BJ (cell line): Measurements from ENCODE around the gene ENG. TPM values are rescaled to one million over a fixed set of nuclear protein-coding genes. Genes with fewer than 3 reads are reported as not detected.

Experiments
- CTCF ChIA-PET: fragments of 350-600 bp; formaldehyde crosslinking; extraction: SDS; loops from one replicate; lab custom pipeline; 2021; ENCODE audit warnings: antibody characterized with exemption, inconsistent platforms; lab: Yijun Ruan, JAX
- POLR2A ChIA-PET: fragments of 300-600 bp; sonication (Branson Sonifier 250); formaldehyde crosslinking; extraction: SDS; loops from one replicate; lab custom pipeline; 2021; ENCODE audit warnings: antibody characterized with exemption; lab: Charles Lee
- DNase-seq: peaks from one replicate; pipeline ENCODE4 v3.0.0-alpha.2; 2011; ENCODE audit warnings: low read depth
- H3K27me3 ChIP-seq: 2 replicates; pipeline ENCODE4 v1.6.0; 2011; ENCODE audit warnings: low read length; ENCODE audit not compliant: control insufficient read depth, insufficient read depth
- H3K36me3 ChIP-seq: 2 replicates; pipeline ENCODE4 v1.5.1; 2011; ENCODE audit warnings: low read length; ENCODE audit not compliant: control insufficient read depth, insufficient read depth
- H3K4me3 ChIP-seq: 2 replicates; pipeline ENCODE4 v1.5.1; 2011; ENCODE audit warnings: low read depth, mild to moderate bottlenecking, control low read depth, low read length
- polyA plus RNA-seq: library from polyadenylated mRNA; depleted of rRNA; stranded (reverse); fragments of >200 nt; gene quantifications from 2 replicates; pipeline ENCODE4 v1.2.3, GENCODE V29; 2011
- TF ChIP-seq, protein P1 (sequence below): IDR thresholded peaks from 2 replicates; pipeline ENCODE4 v1.5.1; 2011; ENCODE audit warnings: low read depth, mild to moderate bottlenecking, control low read depth, inconsistent platforms, low read length, moderate library complexity; ENCODE audit not compliant: insufficient read depth

The ENG gene
- polyA plus RNA-seq, 1 experiment = 44.6 TPM

DNA sequence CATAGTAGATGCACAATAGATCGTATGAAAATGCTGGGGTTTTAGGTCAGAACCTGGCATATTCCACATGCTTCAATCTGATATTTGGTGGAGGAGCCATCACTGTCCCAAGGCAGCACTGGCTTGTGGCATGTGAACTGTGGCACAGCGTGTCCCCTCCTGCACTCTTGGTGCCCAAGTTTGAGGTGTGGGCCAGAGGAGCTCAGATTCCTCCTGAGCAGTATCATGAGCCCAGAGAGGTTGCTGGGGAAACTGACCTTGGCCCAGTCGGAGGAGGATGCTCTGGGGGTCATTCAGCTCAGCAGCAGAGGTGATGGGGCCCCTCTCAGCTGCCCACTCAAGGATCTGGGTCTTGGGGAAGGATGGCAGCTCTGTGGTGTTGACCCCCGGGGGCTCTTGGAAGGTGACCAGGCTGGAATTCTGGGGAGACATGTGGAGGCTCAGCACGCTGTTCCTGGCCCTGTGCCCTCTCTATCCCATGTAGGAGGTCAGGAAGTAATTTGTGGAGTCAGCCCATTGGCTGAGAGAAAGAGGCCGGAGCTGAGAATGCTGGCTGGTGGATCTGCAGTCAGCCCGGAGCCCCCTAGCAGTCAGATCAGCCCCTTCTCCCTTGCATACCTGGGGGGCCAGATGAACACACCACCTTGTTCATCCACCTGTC, 28.1 kb downstream of the ENG start:
- CTCF ChIA-PET = interaction anchor here (0.8 to 1.0 kb wide), 2 partner anchors 41 to 44 kb away, joined by 3 read pairs; partner anchors contain the start of gene CDK9
- Histone ChIP-seq H3K36me3 (peaks cover 19% of the 10 kb centered on the region), H3K27me3 (no peaks in the 10 kb centered on the region), H3K4me3 (no peak overlapping the region)
- DNase-seq = no peak
- POLR2A ChIA-PET = no interaction called here
- TF ChIP-seq, protein P1, sequence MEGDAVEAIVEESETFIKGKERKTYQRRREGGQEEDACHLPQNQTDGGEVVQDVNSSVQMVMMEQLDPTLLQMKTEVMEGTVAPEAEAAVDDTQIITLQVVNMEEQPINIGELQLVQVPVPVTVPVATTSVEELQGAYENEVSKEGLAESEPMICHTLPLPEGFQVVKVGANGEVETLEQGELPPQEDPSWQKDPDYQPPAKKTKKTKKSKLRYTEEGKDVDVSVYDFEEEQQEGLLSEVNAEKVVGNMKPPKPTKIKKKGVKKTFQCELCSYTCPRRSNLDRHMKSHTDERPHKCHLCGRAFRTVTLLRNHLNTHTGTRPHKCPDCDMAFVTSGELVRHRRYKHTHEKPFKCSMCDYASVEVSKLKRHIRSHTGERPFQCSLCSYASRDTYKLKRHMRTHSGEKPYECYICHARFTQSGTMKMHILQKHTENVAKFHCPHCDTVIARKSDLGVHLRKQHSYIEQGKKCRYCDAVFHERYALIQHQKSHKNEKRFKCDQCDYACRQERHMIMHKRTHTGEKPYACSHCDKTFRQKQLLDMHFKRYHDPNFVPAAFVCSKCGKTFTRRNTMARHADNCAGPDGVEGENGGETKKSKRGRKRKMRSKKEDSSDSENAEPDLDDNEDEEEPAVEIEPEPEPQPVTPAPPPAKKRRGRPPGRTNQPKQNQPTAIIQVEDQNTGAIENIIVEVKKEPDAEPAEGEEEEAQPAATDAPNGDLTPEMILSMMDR = no peak

DNA sequence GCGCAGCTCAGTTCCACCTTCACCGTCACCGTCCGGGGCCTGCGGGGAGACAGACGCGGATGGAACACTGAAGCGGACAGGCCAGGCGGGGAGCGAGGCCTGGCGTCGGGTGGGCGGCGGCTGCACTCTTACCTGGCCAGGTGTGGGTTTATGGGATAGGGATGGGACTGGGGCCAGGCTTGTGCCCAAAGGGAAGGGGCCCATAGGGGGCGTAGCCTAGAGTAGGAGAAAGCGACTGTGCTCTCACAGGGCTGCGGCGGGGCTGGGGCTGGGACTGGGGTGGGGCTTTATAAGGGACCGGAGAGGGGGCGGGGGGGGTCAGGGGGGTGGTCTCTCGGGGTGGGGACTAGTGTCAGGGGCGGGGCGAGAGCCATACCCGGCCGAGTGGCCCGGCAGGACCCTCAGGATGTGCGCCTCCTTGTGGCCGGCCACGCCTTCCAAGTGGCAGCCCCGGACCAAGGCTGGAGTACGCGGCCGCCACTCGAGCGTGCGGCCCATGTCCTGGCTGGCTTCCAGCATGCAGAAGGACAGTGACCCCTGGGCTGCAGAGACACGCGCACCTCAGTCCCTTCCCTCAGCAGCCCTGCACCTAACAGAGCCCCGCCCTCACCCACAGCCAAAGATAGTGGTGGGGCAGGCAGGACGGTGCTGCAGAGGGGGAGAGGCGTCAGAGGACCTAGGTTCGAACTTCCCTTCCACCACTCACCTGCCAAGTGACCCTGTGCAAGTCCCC, 29.0 kb downstream of the ENG start:
- H3K36me3 ChIP-seq = peaks cover 22% of the 10 kb centered on the region
- POLR2A ChIA-PET = no interaction called here
- CTCF ChIA-PET = interaction anchor here (1.0 to 1.4 kb wide), 2 partner anchors 20 to 45 kb away, joined by 3 to 5 read pairs; no protein-coding TSS in a partner anchor
- TF ChIP-seq, protein P1 = peak; percentile 35
- no peak for DNase-seq
- no peaks in the 10 kb centered on the region for H3K27me3 ChIP-seq
- H3K4me3 ChIP-seq = no peak overlapping the region

DNA sequence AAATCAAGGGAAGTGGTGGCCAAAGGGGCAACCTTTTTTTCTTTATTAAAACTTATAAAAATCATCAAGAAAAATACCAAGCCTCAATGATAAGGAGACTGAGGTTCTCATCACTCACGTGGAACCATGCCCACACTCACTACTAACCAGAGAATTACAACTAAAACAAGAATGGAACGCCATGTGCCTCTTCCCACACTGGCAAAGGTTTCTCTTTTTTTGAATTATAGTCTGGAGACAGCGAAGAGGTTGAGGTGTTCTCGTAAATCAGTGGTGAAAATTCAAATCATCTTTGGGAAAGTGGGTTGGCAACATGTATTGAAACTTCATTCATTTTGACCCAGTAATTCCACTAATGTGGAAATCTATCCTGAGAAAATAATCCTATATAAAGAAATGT, 32.4 kb downstream of the ENG start:
- POLR2A ChIA-PET = no interaction called here
- Histone ChIP-seq H3K27me3 (no peaks in the 10 kb centered on the region), H3K36me3 (peaks cover 39% of the 10 kb centered on the region), H3K4me3 (no peak overlapping the region)
- TF ChIP-seq, protein P1 = no peak
- CTCF ChIA-PET = interaction anchor here (0.6 kb wide), 1 partner anchor 352 kb away, joined by 3 read pairs; no protein-coding TSS in a partner anchor
- no peak for DNase-seq

DNA sequence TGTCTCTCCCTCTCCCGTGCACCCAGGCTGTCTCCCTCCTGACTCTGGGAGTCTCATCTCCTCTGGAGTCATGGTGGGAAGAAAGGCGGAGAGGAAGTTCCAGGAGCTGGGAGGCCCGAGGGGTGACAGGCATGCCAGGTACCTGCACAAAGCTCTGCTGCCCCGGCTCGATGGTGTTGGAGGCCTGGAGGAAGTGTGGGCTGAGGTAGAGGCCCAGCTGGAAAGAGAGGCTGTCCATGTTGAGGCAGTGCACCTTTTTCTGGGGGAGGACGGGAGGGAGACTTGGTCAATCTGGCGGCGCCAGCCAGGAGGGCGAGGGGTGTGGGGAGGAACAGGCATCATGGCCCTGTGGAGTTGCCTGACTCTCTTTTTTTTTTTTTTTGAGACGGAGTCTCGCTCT, 35.9 kb downstream of the ENG start:
- H3K27me3 ChIP-seq = no peaks in the 10 kb centered on the region
- H3K36me3 ChIP-seq = peaks cover 39% of the 10 kb centered on the region
- ChIA-PET CTCF (interaction anchor here (0.7 to 1.6 kb wide), 2 partner anchors 9 to 51 kb away, joined by 3 to 4 read pairs; no protein-coding TSS in a partner anchor), POLR2A (no interaction called here)
- DNase-seq = no peak
- TF ChIP-seq, protein P1 = no peak
- no peak overlapping the region for H3K4me3 ChIP-seq

DNA sequence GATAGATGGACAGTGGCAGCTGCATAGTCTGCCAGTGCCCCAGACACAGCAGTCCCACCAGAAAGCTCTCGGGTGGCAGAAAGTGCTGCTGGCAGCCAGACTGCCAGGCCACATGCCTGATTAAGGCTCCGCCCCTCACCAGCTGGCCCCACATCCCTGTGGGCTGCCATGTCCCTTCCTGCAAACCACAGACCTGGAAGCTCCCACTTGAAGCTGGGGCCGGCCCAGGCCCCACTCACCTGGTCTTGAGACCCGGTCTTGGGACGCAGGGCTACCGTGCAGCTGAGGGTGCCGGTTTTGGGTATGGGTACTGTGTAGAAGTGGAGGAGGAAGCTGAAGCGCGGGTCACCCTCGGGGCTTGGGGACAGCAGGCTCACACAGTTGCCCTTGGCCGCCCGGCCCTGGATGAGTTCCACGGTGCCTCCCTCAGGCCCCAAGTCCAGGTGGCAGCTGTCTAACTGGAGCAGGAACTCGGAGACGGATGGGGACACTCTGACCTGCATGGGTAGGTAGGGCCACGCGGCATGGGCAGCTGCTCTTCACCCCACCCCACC, 36.5 kb downstream of the ENG start:
- TF ChIP-seq, protein P1 = no peak
- no peak overlapping the region for H3K4me3 ChIP-seq
- H3K36me3 ChIP-seq = peaks cover 45% of the 10 kb centered on the region
- no peak for DNase-seq
- H3K27me3 ChIP-seq = no peaks in the 10 kb centered on the region
- CTCF ChIA-PET = interaction anchor here (0.7 to 2.0 kb wide), 6 partner anchors 9 to 82 kb away, joined by 3 to 10 read pairs (median 3); partner anchors contain the start of gene CDK9
- POLR2A ChIA-PET = no interaction called here
